T-helper 1 cell treated with Interleukin-12 subunit alpha and Interleukin-12 subunit beta and Interleukin-4 antibody, amounts not matched to agents 30 μg/mL and 1 μg/mL, for 36 hours (primary cell): Measurements from ENCODE around the gene LRRC42.
"Not testable (repeated sequence)": the region's sequence is repeated elsewhere in the genome, so short reads cannot be mapped to it uniquely, and the experiment has no call there.

Experiments used
- H3K27ac Mint-ChIP-seq: one replicate; pipeline ENCODE4 v1.8.0; 2021; ENCODE audit warnings: mild to moderate bottlenecking, mixed read lengths
- H3K27me3 Mint-ChIP-seq: one replicate; pipeline ENCODE4 v1.8.0; 2021; ENCODE audit warnings: low read depth, mixed read lengths
- H3K36me3 Mint-ChIP-seq: one replicate; pipeline ENCODE4 v1.8.0; 2021; ENCODE audit warnings: low read depth, mixed read lengths
- H3K4me1 Mint-ChIP-seq: one replicate; pipeline ENCODE4 v1.8.0; 2021; ENCODE audit warnings: low read depth, mixed read lengths
- H3K4me3 Mint-ChIP-seq: one replicate; pipeline ENCODE4 v1.8.0; 2021; ENCODE audit warnings: mild to moderate bottlenecking, moderate library complexity, mixed read lengths
- H3K9me3 Mint-ChIP-seq: one replicate; pipeline ENCODE4 v1.8.0; 2021; ENCODE audit warnings: mixed read lengths

Gene LRRC42

GRCh38 chr1:53999920-54000319, 53.8 kb downstream of the LRRC42 start:
- no peak overlapping the region for H3K4me3 Mint-ChIP-seq
- no peak overlapping the region for H3K27ac Mint-ChIP-seq
- no peaks in the 10 kb centered on the region for H3K4me1 Mint-ChIP-seq
- H3K27me3 Mint-ChIP-seq = no peaks in the 10 kb centered on the region
- H3K9me3 Mint-ChIP-seq = no peaks in the 10 kb centered on the region
- H3K36me3 Mint-ChIP-seq = no peaks in the 10 kb centered on the region

GRCh38 chr1:54001591-54001990, 55.4 kb downstream of the LRRC42 start:
- Mint-ChIP-seq H3K36me3 (no peaks in the 10 kb centered on the region), H3K27ac (no peak overlapping the region), H3K9me3 (no peaks in the 10 kb centered on the region), H3K4me3 (no peak overlapping the region), H3K4me1 (no peaks in the 10 kb centered on the region), H3K27me3 (peaks cover under 1% of the 10 kb centered on the region)

- peaks cover 5% of the 10 kb centered on the region for H3K27me3 Mint-ChIP-seq
- H3K27ac Mint-ChIP-seq = no peak overlapping the region
- H3K4me3 Mint-ChIP-seq = no peak overlapping the region
- H3K9me3 Mint-ChIP-seq = no peaks in the 10 kb centered on the region
- H3K36me3 Mint-ChIP-seq = no peaks in the 10 kb centered on the region
- no peaks in the 10 kb centered on the region for H3K4me1 Mint-ChIP-seq
These were observed 56.5 kb downstream of the LRRC42 start for GRCh38 chr1:54002544-54003248.

GRCh38 chr1:54003249-54003646, 57.1 kb downstream of the LRRC42 start:
- no peaks in the 10 kb centered on the region for H3K9me3 Mint-ChIP-seq
- no peak overlapping the region for H3K4me3 Mint-ChIP-seq
- no peaks in the 10 kb centered on the region for H3K4me1 Mint-ChIP-seq
- no peak overlapping the region for H3K27ac Mint-ChIP-seq
- H3K27me3 Mint-ChIP-seq = peaks cover 5% of the 10 kb centered on the region
- H3K36me3 Mint-ChIP-seq = no peaks in the 10 kb centered on the region

- not testable (repeated sequence) for H3K9me3 Mint-ChIP-seq, H3K27me3 Mint-ChIP-seq, H3K4me1 Mint-ChIP-seq, H3K27ac Mint-ChIP-seq, H3K36me3 Mint-ChIP-seq, H3K4me3 Mint-ChIP-seq
These were observed 57.8 kb downstream of the LRRC42 start for GRCh38 chr1:54003750-54004480.

GRCh38 chr1:54004481-54005049, 58.4 kb downstream of the LRRC42 start:
- Mint-ChIP-seq H3K4me1 (no peaks in the 10 kb centered on the region), H3K27me3 (peaks cover 5% of the 10 kb centered on the region), H3K36me3 (no peaks in the 10 kb centered on the region), H3K4me3 (no peak overlapping the region), H3K9me3 (no peaks in the 10 kb centered on the region), H3K27ac (no peak overlapping the region)

- H3K9me3 Mint-ChIP-seq = no peaks in the 10 kb centered on the region
- H3K27me3 Mint-ChIP-seq = peaks cover 5% of the 10 kb centered on the region
- H3K36me3 Mint-ChIP-seq = no peaks in the 10 kb centered on the region
- no peaks in the 10 kb centered on the region for H3K4me1 Mint-ChIP-seq
- H3K4me3 Mint-ChIP-seq = no peak overlapping the region
- H3K27ac Mint-ChIP-seq = no peak overlapping the region
These were observed 60.4 kb downstream of the LRRC42 start for GRCh38 chr1:54006508-54006907.

GRCh38 chr1:54007613-54008012, 61.5 kb downstream of the LRRC42 start:
- no peaks in the 10 kb centered on the region for H3K9me3 Mint-ChIP-seq
- H3K27me3 Mint-ChIP-seq = peaks cover 5% of the 10 kb centered on the region
- no peaks in the 10 kb centered on the region for H3K36me3 Mint-ChIP-seq
- H3K27ac Mint-ChIP-seq = no peak overlapping the region
- H3K4me1 Mint-ChIP-seq = no peaks in the 10 kb centered on the region
- no peak overlapping the region for H3K4me3 Mint-ChIP-seq

- Mint-ChIP-seq H3K27ac (no peak overlapping the region), H3K27me3 (peaks cover 9% of the 10 kb centered on the region), H3K4me3 (no peak overlapping the region), H3K36me3 (no peaks in the 10 kb centered on the region), H3K9me3 (no peaks in the 10 kb centered on the region), H3K4me1 (no peaks in the 10 kb centered on the region)
These were observed 62.7 kb downstream of the LRRC42 start for GRCh38 chr1:54008876-54009275.

GRCh38 chr1:54009406-54009805, 63.3 kb downstream of the LRRC42 start:
- Mint-ChIP-seq H3K4me1 (no peaks in the 10 kb centered on the region), H3K27ac (no peak overlapping the region), H3K9me3 (no peaks in the 10 kb centered on the region), H3K27me3 (peaks cover 9% of the 10 kb centered on the region), H3K4me3 (no peak overlapping the region), H3K36me3 (no peaks in the 10 kb centered on the region)

- Mint-ChIP-seq H3K4me3 (no peak overlapping the region), H3K36me3 (no peaks in the 10 kb centered on the region), H3K9me3 (no peaks in the 10 kb centered on the region), H3K27ac (no peak overlapping the region), H3K4me1 (no peaks in the 10 kb centered on the region), H3K27me3 (peaks cover 9% of the 10 kb centered on the region)
These were observed 64.4 kb downstream of the LRRC42 start for GRCh38 chr1:54010415-54011117.

GRCh38 chr1:54011316-54012007, 65.3 kb downstream of the LRRC42 start:
- Mint-ChIP-seq H3K9me3 (no peaks in the 10 kb centered on the region), H3K27me3 (peaks cover 9% of the 10 kb centered on the region), H3K4me3 (no peak overlapping the region), H3K27ac (no peak overlapping the region), H3K36me3 (no peaks in the 10 kb centered on the region), H3K4me1 (no peaks in the 10 kb centered on the region)

- Mint-ChIP-seq H3K9me3 (no peaks in the 10 kb centered on the region), H3K36me3 (no peaks in the 10 kb centered on the region), H3K4me3 (no peak overlapping the region), H3K27ac (no peak overlapping the region), H3K4me1 (no peaks in the 10 kb centered on the region), H3K27me3 (peaks cover 5% of the 10 kb centered on the region)
These were observed 65.8 kb downstream of the LRRC42 start for GRCh38 chr1:54012008-54012325.

GRCh38 chr1:54012863-54013262, 66.7 kb downstream of the LRRC42 start:
- no peaks in the 10 kb centered on the region for H3K4me1 Mint-ChIP-seq

More at GRCh38 chr1:54012863-54013262, 66.7 kb downstream of the LRRC42 start:
- no peak overlapping the region for H3K27ac Mint-ChIP-seq
- H3K9me3 Mint-ChIP-seq = no peaks in the 10 kb centered on the region
- H3K4me3 Mint-ChIP-seq = no peak overlapping the region
- no peaks in the 10 kb centered on the region for H3K36me3 Mint-ChIP-seq
- H3K27me3 Mint-ChIP-seq = peaks cover 4% of the 10 kb centered on the region
